Measurements from ENCODE around the gene SLC12A8.
A peak's percentile ranks its signal among the peaks of the same experiment; 100 is the strongest.

SLC12A8 gene

GRCh38 chr3:125054062-125054448 lies 158.5 kb downstream of the SLC12A8 start:
- Histone ChIP-seq H3F3A (ENCODE audit: low read depth) (peaks cover 16% of the 10 kb centered on the region), H2AFZ (ENCODE audit: low read length) (peak overlapping the region; percentile 72; the same call in 1 of the 2 replicates), H3K4me1 (ENCODE audit: insufficient read depth, low read length, poor library complexity, severe bottlenecking) (peaks cover 39% of the 10 kb centered on the region), H3K9me3 (ENCODE audit: insufficient read depth, low read depth, low read length) (no peaks in the 10 kb centered on the region), H4K20me1 (ENCODE audit: insufficient read depth, low read length, poor library complexity, severe bottlenecking) (peaks cover 17% of the 10 kb centered on the region), H3K27me3 (ENCODE audit: insufficient read depth, low read length, poor library complexity, severe bottlenecking) (no peaks in the 10 kb centered on the region), H3K4me2 (ENCODE audit: low read depth, low read length, poor library complexity, severe bottlenecking) (peak overlapping the region; percentile 84), H3K9me2 (replicated peaks; ENCODE audit: low read depth, low read length) (no peaks in the 10 kb centered on the region), H3K36me3 (ENCODE audit: insufficient read depth, low read length) (no peaks in the 10 kb centered on the region), H3K4me3 (ENCODE audit: low read length, poor library complexity, severe bottlenecking) (peak overlapping the region; percentile 81), H3K79me2 (ENCODE audit: insufficient read depth, low read length) (peaks cover 27% of the 10 kb centered on the region; the same call in 1 of the 2 replicates), H3K9ac (ENCODE audit: low read depth, low read length, poor library complexity, severe bottlenecking) (peak overlapping the region; percentile 74)
- TF ChIP-seq CTCF (conservative IDR thresholded peaks at IDR 0.05; ENCODE audit: low read length) = no peak
- no peak for TF ChIP-seq EZH2phosphoT487 (IDR thresholded peaks at IDR 0.05; ENCODE audit: borderline replicate concordance)

- H3F3A ChIP-seq (ENCODE audit: low read depth) = peaks cover 16% of the 10 kb centered on the region
- no peaks in the 10 kb centered on the region for H3K36me3 ChIP-seq (ENCODE audit: insufficient read depth, low read length)
- H3K79me2 ChIP-seq (ENCODE audit: insufficient read depth, low read length) = peaks cover 28% of the 10 kb centered on the region; the same call in 1 of the 2 replicates
- H3K27me3 ChIP-seq (ENCODE audit: insufficient read depth, low read length, poor library complexity, severe bottlenecking) = no peaks in the 10 kb centered on the region
- H2AFZ ChIP-seq (ENCODE audit: low read length) = no peak overlapping the region
- H3K4me2 ChIP-seq (ENCODE audit: low read depth, low read length, poor library complexity, severe bottlenecking) = peak overlapping the region; percentile 84
- H3K4me3 ChIP-seq (ENCODE audit: low read length, poor library complexity, severe bottlenecking) = peak overlapping the region; percentile 81
- peaks cover 17% of the 10 kb centered on the region for H4K20me1 ChIP-seq (ENCODE audit: insufficient read depth, low read length, poor library complexity, severe bottlenecking)
- H3K4me1 ChIP-seq (ENCODE audit: insufficient read depth, low read length, poor library complexity, severe bottlenecking) = peaks cover 39% of the 10 kb centered on the region
- H3K9me2 ChIP-seq (replicated peaks; ENCODE audit: low read depth, low read length) = no peaks in the 10 kb centered on the region
- H3K9ac ChIP-seq (ENCODE audit: low read depth, low read length, poor library complexity, severe bottlenecking) = peak overlapping the region; percentile 20
- TF ChIP-seq CTCF (conservative IDR thresholded peaks at IDR 0.05; ENCODE audit: low read length) (no peak), EZH2phosphoT487 (IDR thresholded peaks at IDR 0.05; ENCODE audit: borderline replicate concordance) (no peak)
- H3K9me3 ChIP-seq (ENCODE audit: insufficient read depth, low read depth, low read length) = no peaks in the 10 kb centered on the region
These were observed 159.2 kb downstream of the SLC12A8 start for GRCh38 chr3:125053304-125053699.

- peaks cover 28% of the 10 kb centered on the region; the same call in 1 of the 2 replicates for H3K79me2 ChIP-seq (ENCODE audit: insufficient read depth, low read length)
- TF ChIP-seq CTCF (conservative IDR thresholded peaks at IDR 0.05; ENCODE audit: low read length) (no peak), EZH2phosphoT487 (IDR thresholded peaks at IDR 0.05; ENCODE audit: borderline replicate concordance) (no peak)
- peaks cover 16% of the 10 kb centered on the region for H3F3A ChIP-seq (ENCODE audit: low read depth)
- H3K4me1 ChIP-seq (ENCODE audit: insufficient read depth, low read length, poor library complexity, severe bottlenecking) = peaks cover 39% of the 10 kb centered on the region
- H3K9me3 ChIP-seq (ENCODE audit: insufficient read depth, low read depth, low read length) = no peaks in the 10 kb centered on the region
- no peak overlapping the region for H2AFZ ChIP-seq (ENCODE audit: low read length)
- no peaks in the 10 kb centered on the region for H3K36me3 ChIP-seq (ENCODE audit: insufficient read depth, low read length)
- H4K20me1 ChIP-seq (ENCODE audit: insufficient read depth, low read length, poor library complexity, severe bottlenecking) = peaks cover 17% of the 10 kb centered on the region
- H3K9me2 ChIP-seq (replicated peaks; ENCODE audit: low read depth, low read length) = no peaks in the 10 kb centered on the region
- H3K4me2 ChIP-seq (ENCODE audit: low read depth, low read length, poor library complexity, severe bottlenecking) = peak overlapping the region; percentile 84
- H3K27me3 ChIP-seq (ENCODE audit: insufficient read depth, low read length, poor library complexity, severe bottlenecking) = no peaks in the 10 kb centered on the region
- peak overlapping the region; percentile 20 for H3K9ac ChIP-seq (ENCODE audit: low read depth, low read length, poor library complexity, severe bottlenecking)
- H3K4me3 ChIP-seq (ENCODE audit: low read length, poor library complexity, severe bottlenecking) = peak overlapping the region; percentile 81
These were observed 159.8 kb downstream of the SLC12A8 start for GRCh38 chr3:125052624-125053303.

Measured in Loucy (cell line).